Measurements from ENCODE around the gene KCTD11.
"Not testable (repeated sequence)": the region's sequence is repeated elsewhere in the genome, so short reads cannot be mapped to it uniquely, and the experiment has no call there.

Gene KCTD11

DNA sequence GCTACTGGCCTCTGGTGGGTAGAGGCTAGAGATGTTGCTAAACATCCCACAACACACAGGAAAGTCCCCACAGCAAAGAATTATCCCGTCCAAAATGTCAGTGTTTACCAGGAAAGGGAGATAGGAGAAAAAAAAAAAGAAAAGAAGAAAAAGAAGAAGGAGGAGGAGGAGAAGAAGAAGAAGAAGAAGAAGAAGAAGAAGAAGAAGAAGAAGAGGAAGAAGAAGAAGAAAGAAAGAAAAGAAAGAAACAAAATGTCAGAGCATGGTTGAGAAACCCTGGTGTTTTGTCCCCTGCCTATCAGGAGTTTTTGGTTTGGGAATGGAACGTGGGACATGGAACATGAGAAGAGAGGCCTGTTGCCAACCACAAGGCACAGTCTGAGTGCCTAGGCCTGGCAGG, 5.4 kb downstream of the KCTD11 start:
- TF ChIP-seq, protein P1, sequence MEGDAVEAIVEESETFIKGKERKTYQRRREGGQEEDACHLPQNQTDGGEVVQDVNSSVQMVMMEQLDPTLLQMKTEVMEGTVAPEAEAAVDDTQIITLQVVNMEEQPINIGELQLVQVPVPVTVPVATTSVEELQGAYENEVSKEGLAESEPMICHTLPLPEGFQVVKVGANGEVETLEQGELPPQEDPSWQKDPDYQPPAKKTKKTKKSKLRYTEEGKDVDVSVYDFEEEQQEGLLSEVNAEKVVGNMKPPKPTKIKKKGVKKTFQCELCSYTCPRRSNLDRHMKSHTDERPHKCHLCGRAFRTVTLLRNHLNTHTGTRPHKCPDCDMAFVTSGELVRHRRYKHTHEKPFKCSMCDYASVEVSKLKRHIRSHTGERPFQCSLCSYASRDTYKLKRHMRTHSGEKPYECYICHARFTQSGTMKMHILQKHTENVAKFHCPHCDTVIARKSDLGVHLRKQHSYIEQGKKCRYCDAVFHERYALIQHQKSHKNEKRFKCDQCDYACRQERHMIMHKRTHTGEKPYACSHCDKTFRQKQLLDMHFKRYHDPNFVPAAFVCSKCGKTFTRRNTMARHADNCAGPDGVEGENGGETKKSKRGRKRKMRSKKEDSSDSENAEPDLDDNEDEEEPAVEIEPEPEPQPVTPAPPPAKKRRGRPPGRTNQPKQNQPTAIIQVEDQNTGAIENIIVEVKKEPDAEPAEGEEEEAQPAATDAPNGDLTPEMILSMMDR (IDR thresholded peaks at IDR 0.05; ENCODE audit: low read depth, low read length), result no peak
- H3K4me3 ChIP-seq (ENCODE audit: low read depth, low read length), result no peak overlapping the region

DNA sequence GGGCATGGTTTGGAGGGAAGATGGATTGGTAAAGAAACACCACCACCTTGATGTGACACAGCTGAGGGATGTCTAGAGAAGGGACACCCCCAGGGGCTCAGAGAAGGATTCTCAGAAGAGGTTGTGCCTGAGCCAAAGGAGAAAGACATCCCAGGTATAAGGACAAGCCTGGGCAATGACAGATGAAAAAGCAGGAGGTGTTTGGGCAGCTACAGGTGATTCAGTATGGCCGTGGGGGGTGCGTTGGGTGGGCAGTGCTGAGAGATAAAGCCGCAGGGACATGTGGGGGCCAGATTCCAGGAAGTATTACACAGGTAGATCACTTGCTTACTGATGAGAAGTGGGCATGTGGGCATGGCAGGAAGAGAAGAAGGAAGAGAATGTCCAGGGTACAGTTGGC, 9.9 kb downstream of the KCTD11 start:
- H3K4me3 ChIP-seq (ENCODE audit: low read depth, low read length), result no peak overlapping the region
- TF ChIP-seq, protein P1 (IDR thresholded peaks at IDR 0.05; ENCODE audit: low read depth, low read length), result no peak

DNA sequence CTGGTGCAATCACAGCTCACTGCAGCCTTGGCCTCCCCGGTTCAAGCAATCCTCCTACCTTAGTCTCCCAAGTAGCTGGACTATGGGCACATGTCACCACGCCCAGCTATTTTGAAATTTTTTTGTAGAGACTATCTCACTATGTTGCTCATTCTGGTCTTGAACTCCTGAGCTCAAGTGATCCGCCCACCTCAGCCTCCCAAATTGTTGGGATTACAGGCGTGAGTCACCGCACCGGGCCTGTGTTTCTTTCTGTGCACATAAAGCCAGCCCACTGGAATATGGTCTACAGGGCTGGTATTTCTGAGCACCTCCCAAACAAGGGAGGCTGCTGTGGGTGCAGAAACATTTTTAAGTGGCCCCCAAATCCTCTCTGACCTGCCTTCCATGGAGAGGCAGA, 11.3 kb downstream of the KCTD11 start:
- TF ChIP-seq, protein P1 (IDR thresholded peaks at IDR 0.05; ENCODE audit: low read depth, low read length), result no peak
- H3K4me3 ChIP-seq (ENCODE audit: low read depth, low read length), result no peak overlapping the region

GRCh38 chr17:7365963-7366362, 14.0 kb downstream of the KCTD11 start:
- not testable (repeated sequence) for H3K4me3 ChIP-seq (ENCODE audit: low read depth, low read length)

DNA sequence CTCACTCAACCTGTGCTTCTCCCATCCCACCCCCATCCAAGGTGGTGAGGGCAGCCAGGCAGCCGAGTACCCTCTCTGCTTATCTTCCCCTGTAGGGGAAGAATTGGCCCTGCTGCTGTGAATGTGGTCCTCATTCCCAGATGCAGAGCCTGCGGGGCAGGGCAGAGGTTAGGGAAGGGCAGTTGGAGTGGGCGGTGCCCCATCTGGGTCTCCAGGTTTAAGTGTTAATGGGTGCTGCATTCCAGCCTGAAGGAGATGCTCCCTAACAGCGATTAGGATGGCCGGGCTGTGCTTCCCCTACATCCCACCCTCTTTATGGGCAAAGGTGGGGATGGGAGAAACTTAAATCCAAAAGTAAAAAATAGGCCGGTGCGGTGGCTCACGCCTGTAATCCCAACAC, 15.1 kb downstream of the KCTD11 start:
- no peak overlapping the region for H3K4me3 ChIP-seq (ENCODE audit: low read depth, low read length)

DNA sequence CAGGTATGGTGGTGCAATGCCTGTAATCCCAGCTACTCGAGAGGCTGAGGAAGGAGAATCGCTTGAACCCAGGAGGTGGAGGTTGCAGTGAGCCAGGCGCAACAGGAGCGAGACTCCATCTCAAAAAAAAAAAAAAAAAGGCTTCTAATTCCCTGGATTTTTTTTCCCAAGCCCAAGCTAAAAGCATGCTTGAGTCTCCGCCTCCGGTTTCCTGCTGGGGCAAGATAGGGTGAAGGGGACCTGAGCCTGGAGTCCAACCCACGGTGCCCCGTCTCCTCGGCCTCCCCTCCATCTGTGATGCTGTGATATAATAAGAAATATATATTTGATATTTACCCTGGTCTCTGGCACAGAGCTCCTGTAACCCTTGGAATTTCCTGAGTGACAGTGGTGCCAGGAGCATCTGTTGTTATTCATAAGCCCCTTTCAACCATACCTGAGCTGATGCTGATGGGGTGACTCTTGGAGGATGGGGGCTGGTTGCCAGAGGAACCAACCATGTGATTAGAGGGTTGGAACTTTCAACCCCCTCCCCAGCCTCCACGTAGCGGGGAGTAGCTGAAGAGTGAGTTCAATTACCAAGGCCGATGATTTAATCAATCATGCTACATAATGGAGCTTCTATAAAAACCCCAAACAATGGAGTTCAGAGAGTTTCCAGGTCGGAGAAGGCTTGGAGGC, 16.1 kb downstream of the KCTD11 start:
- TF ChIP-seq, protein P1 (IDR thresholded peaks at IDR 0.05; ENCODE audit: low read depth, low read length), result no peak

More for the DNA sequence above, 15.1 kb downstream of the KCTD11 start:
- TF ChIP-seq, protein P1 (IDR thresholded peaks at IDR 0.05; ENCODE audit: low read depth, low read length), result no peak

DNA sequence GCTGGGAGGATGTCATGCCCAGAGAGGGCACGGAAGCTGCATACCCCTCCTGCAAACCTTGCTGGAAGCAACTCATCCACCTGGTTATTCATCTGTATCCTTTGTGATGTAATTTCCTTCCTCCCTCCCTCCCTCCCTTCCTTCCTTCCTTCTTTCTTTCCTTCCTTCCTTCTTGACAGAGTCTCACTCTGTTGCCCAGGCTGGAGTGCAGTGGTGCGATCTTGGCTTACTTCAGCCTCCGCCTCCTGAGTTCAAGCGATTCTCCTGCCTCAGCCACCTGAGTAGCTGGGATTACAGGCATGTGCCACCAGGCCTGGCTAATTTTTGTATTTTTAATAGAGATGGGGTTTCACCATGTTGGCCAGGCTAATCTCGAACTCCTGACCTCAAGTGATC, 16.6 kb downstream of the KCTD11 start:
- not testable (repeated sequence) for H3K4me3 ChIP-seq (ENCODE audit: low read depth, low read length)

More for the DNA sequence above, 16.1 kb downstream of the KCTD11 start:
- no peak overlapping the region for H3K4me3 ChIP-seq (ENCODE audit: low read depth, low read length)

DNA sequence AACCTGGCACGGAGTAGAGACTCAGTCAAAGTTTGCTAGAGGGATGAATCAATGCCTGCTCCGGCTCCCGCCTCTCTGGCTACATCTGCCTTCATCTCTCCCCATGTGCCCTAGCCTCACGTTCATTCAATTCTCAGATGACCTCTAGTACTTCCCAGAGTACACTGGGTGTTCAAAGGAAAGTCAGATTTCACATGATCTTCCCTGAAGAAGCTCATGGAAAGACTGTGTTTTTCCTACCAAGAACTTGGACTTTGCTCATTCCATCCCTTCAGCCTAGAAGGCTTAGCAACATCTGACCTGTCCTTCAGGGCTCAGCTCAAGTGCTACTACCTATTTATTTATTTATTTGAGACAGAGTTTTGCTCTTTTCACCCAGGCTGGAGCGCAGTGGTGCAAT, 17.9 kb downstream of the KCTD11 start:
- H3K4me3 ChIP-seq (ENCODE audit: low read depth, low read length), result no peak overlapping the region
- TF ChIP-seq, protein P1 (IDR thresholded peaks at IDR 0.05; ENCODE audit: low read depth, low read length), result no peak
